ENCODE data around the gene PTPRD.

The PTPRD gene

DNA sequence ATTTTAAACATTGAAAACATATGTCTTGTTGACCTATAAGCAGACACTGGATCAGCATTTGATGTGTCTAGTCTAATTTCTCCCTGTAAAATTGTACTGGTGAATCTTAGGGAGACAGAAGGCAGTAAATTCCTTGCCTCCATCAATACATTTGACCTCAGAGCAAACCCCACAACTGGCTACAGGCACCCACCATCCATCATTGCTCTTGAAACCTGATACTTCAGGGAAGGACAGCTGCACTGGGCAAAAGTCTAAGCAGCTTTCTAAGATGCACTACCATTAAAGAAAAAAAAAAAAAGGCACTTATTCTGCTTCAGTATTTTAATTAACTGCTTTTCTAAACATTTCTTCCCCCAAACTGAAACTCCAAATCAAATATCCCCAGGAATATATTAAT is 1761.9 kb downstream of the PTPRD start:
- no peak for DNase-seq

DNA sequence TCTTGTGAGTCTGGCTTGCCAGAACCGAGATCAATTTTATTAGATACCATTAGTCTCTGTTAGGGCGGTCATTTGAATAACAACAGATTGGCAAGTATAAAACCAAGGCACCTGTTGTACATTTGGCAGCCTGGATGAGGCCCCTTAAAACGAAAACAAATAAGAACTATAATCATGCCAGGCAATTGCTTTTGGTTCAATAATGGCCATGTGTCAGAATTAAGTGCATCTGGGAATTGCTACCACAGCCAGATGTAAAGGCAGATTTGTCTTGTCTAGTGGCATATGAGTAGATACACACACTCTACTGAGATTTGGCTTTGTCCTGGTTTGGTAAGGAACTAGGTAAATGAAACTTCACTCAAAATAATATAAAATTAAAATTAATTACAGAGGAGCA is 1767.0 kb downstream of the PTPRD start:
- DNase-seq, result peak; percentile 80

DNA sequence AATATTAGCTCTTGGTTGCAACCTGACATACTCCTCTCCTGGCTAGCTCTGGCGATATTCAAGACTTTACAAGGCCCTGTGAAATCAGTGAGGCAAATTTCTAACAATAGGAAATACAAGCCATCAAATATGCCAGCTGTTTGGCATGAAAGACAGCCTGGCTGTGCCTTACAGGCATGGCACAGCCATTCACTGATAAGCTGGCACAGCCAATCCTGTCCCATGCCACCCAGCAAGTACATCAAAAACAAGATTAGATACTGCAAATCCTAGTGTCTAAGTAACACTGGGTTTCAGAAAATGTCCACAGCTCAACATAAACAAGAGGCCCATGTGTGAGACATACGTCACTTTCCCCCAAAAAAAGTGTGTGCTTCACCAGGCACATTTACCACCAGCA is 1767.4 kb downstream of the PTPRD start:
- DNase-seq, result no peak

DNA sequence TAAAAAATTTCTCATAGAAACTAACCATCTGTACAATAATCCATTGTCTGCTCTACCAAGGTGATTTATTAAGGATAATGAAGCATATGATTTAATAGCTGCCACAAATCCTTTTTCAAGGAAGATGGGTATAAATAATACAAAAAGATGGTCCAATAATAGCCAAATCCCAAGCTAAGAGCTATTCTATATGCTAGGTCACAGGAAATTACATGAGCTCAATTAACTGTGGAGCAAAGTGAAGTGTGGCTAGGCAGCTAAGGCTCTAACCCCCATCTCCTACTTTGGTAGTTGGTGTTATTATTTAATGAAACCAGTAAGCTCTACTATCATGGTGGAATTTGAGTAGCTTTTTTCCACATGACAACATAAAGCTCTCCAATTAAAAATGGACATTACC is 1768.3 kb downstream of the PTPRD start:
- DNase-seq, result no peak

DNA sequence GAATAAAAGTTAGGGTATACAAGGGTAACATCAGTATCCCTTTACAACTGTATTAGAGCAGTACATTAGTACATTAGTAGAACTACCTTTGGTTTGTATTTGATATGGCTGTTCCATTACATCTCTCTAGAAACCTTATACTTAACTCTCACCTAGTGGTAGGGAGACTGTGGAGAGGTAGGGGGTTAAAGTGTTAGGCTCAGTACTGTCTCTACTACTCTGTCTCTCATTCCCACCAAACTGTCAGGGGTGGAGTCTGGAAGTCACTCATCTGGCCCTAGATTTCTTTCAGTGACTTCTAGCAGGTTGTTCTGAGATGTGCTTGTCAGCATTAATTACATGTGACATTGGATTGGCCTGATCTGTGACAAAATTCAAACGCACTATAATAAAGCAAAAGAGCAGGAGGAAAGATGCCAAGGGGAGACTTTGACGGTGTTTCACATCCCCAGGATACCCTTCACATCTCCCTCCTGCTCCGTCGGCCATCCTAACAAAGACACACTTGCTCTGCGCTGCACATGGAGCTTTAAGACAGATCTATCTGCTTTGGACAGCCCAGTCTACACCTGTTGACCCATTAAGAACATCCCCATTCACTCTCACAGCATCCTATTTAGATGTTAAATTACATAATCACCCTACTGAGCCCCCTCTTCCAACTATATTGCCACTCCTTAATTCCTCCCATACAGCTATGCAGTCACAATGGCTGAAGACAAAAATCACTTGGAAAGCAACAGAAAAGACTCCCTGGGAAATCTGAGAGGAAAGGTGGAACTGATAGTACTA is 1770.2 kb downstream of the PTPRD start:
- no peak for DNase-seq

DNA sequence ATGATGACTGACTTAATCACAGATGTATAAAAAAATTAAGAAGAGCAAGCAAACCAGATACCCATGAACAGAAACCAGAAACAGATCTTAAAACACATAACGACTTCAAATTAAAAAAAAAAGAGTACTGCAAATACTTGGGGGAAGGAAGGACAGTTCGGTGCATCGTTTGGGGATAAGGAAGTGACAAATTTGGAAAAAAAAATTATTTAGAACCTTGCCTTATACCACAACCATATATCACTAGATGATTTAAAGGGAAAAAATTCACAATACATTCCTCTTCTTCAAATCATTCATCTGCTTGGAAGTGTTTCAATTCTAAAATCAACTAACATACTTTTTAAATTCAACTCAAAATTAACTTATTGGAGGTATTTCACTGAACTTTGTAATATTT is 1774.7 kb downstream of the PTPRD start:
- no peak for DNase-seq

DNA sequence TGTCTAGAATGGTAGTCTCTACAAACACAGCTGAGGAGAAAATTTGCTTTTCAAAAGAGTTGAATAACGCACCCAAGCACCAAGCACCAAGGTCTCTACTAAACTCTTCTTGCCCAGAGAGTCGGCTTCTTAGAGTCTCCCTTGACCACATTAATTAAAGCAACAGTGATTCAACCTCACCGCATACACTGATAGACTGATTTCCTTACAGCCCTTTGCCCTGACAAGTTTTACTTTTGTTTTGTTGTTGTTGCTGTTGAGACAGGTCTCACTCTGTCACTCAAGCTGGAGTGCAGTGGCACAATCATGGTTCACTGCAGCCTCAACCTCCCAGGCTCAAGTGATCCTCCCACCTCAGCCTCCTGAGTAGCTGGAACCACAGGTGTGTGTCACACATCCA is 1777.5 kb downstream of the PTPRD start:
- DNase-seq, result no peak

DNA sequence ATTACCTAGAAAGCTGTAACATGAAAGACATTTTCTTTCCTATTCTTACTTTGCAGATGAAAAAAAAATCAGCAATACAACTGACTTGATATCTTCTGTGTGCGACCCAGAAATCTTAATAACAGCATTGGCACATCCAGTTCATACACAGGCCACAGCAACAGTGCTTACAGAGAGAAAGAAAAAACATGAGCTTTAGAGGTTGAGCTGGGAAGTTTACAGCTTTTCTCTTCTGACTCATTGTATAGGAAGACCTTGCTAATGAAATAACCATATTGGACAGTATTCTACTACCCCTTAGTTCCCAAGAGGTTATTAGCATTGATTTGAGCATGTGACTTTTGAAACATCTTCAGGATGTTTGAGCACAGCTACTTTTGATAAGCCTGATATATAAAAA is 1779.8 kb downstream of the PTPRD start:
- DNase-seq, result no peak

DNA sequence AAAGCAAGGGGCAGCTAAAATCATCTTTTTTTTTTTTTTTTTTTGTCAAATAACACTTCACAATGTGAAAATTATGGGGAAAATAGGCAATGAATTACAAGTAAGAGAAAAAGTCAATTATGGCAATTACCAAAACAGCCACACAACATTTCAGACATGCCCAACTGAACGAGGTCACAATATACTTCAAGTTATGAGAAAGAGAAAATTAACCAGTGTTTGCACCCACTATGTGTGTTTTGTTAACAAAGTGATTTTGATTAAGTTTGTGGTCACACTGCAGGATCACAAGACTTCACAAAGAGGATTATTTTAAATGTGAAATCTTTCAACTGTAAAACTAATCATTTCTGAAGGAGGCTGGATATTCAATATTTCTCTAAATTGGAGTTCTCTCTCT is 1780.4 kb downstream of the PTPRD start:
- DNase-seq, result no peak

DNA sequence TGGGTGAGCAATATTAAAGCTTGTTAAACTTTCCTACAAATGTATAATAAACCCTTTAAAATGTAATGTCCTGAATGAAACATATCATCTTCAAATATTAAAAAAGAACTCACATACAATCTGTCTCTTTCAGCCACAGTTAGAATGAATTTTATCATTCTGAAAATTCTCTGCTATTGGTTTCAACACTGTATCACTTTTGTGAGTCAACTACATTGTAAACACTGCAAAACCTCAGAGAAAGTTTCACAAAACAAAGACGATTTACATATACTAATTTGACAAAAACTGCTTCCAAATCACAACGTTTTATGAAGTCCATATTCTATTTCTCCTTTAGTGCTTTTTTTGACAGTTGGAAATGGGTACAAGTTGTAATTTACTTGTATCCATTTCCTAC is 1781.2 kb downstream of the PTPRD start:
- no peak for DNase-seq

DNA sequence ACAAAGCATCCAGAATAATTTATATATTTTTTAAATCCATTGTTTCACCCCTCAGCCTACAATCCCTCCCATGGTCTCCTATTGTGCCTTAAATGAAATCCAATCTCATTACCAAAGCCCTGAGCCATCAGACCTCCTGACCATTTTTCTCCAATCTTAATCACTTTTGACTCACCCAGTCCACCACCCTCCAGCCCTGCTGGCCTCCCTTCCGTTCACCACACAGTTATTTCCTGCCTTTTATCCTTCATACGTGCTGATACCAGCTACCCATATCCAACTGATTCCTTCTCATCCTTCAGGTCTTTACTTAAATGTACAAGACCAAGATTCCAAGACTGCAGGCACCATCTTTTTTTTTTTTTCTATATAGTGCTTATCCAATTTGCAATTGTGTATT is 1786.5 kb downstream of the PTPRD start:
- no peak for DNase-seq

DNA sequence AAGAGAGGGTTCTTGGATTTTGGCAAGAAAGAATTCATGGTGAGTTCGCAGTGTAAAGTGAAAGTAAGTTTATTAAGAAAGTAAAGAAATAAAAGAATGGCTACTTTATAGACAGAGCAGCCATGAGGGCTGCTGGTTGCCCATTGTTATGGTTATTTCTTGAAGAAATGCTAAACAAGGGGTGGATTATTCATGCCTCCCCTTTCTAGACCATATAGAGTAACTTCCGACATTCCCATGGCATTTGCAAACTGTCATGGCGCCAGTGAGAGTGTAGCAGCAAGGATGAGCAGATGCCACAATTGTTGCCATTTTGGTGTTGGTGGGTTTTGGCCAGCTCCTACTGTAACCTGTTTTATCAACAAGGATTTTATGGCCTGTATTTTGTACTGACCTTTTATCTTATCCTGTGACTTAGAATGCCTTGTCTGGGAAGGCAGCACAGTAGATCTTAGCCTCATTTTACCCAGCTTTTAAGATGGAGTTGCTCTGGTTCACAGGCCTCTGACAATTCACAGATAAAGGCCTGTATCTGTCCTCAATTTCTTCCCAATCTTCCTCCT is 1787.1 kb downstream of the PTPRD start:
- no peak for DNase-seq

DNA sequence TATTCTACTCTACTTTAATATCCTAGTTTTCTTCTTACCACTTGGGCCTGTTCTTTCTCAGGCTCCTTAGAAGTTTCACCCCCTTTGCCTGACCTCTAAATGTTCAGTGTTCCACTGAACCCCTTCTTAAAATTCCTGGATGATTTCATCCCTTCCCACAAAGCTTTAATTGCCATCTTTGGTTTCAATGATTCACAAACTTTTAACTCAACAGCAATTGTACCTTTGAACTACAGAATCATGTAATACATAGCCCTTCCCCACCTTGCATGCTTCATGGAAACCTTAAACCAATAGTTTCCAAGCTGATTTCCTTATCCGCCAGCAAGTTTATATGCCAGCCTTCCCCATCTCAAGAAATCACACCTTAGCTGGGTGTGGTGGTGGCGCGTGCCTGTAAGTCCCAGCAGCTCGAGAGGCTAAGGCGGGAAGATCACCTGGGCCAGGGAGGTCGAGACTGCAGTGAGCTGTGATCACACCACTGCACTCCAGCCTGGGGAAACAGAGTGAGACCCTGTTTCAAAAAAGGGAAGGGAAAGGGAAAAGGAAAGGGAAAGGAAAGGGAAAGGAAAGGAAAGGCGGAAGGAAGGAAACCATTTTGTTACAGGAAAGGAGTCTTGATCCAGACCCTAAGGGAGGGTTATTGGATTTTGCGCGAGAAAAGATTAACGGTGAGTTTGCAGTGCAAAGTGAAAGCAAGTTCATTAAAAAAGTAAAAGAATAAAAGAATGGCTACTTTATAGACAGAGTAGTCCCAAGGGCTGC is 1789.5 kb downstream of the PTPRD start:
- DNase-seq, result no peak

DNA sequence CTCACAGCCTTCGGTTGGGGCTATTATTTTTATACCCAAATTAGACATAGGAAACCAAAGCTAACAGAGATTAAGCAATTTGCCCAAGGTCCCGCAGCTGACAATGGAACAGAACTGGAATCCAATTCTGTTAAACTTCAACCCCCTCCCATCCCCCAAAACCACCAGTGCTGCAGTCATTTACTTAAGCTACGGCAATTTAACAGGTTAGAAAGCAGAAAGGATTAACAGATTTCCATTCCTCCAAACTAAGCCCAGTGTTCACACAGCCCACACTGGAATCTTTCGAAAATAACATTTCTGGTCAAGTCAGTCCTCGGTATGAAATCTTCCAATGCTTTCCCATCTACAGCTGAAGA is 1790.2 kb downstream of the PTPRD start:
- DNase-seq, result no peak

DNA sequence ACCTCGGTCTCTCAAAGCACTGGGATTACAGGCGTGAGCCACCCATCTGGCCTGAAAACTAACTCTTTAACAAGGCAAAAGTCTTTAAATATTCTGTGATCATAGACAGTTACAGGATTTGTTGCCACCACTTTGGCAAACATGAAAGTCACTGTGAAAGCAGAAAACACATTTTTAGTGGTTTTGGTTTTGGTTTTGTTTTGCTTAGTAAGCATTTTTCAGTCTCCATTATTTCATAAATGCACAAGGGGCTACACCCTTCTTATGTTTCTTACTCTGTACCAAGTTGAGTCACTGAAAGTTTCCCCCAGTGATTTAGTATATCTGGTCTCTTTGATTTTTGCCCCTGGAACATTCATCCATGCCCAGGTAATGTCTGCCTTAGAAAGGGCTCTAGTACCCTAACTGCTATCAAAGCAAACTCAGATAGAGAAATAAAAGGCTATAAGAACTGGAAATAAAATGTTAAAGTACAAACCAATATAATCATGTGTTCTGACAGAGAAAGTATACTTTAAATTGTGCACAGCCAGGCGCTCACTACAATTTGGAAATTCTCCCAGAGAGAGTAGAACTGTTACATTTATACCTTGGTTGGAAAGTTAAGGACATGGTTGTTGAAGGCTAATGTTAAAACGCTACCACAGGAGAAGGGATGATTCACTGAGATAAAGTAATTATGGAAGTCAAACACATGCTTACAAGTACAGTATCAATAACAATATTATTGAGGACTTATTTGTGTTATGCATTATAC is 1790.7 kb downstream of the PTPRD start:
- no peak for DNase-seq

DNA sequence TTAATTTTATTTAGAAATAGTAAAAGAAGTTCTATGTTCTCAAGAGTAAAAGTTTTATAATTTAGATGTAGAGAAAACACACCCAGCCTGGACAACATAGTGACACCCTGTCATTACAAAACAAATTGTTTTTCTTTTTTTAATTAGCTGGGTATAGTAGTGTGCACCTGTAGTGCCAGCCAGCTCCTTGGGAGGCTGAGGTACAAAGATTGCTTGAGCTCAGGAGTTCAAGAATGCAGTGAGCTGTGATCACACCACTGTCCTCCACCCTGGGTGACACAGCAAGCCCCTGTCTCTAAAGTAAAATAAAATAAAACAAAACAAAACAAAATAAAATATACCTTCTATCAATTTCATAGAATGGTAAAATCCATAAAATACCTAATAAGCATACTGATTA is 1795.5 kb downstream of the PTPRD start:
- DNase-seq, result no peak

DNA sequence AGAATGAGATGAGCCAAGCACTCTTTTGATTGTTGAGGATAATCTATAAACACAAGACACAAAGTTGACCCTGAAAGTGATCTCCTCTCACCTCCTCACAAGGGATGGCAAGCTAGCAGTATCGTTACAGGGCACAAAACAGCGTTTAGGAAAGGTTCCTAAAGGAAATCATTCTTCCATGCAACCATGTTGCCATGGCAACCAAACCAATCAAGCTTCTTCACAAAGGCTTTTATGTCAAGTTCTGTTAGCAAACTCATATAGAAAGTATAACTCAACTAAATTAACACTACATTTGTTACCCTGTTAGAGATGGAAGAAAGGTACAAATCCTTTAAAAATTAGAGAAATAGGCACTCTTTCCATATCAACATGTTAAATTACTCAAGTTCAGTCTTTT is 1796.4 kb downstream of the PTPRD start:
- no peak for DNase-seq

DNA sequence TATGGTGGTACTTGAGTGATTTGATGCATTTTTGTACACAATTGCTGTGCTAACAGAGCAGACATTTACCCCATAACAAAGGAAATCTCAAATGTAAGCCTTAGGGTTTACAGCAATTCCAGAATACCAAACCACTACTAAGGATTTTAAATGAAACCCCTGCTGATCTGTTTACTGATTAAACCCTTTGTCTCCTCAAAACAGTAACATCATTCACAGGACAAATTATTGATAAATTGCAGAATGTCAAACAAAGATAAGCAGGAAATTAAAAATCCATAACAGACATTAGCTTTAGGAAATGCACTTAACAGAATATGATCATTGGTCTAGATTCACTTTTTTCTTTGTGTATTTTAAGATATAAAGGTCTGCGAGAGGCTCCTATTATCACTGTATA is 1796.9 kb downstream of the PTPRD start:
- no peak for DNase-seq

DNA sequence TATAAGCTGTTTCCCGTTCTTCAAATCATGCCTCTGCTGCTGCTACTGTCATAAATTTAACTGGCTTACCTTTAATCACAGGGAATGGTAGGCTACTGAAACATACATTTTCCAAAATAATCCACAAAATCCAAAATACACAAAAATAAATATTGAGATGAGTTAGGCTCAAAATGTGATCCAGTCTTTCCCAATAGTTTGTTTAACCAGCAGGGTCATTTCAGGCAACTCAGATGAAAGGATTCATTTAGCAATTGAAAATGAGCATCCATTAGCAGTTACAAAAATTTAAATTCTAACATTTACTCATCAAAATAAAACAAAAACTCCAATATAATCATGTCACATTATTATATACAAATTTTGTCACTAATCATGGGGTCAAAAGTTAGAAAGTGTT is 1797.6 kb downstream of the PTPRD start:
- no peak for DNase-seq

DNA sequence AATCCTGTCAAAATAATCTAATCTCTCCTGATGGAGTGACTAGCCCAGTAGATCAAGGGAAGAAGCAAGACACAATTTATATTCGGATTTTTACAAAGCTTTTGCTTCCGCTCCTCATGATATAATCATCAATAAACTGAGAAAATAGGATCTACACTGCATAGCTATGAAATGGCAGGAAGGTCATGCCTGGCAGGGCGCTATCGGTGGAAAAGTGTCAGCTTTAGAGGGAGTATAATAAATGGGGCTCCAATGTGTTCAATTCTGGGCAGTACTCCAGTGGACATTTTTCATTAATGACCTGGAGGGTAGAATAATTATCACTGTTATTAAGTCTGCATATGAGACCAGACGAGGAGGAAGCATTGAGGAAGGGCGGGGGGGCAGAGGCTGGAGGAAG is 1799.9 kb downstream of the PTPRD start:
- DNase-seq, result no peak

DNA sequence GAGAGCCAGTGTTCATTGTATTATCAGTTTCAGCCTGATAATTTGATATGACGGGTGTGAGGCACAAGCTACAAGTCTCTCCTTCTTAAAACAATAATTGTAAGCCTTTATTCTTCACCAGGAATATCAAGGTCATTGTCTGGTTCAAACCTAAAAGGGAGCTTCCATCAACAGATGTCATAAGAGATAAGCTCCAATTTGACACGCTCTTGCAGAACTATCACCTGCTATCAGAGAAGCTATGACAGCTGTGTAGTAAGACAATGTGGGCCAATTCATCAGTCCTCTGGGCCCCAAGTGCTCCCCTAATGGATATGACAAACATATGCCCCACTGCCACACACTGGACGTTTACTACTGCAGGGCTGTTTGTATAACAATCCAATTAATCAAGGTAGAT is 1803.1 kb downstream of the PTPRD start:
- no peak for DNase-seq

DNA sequence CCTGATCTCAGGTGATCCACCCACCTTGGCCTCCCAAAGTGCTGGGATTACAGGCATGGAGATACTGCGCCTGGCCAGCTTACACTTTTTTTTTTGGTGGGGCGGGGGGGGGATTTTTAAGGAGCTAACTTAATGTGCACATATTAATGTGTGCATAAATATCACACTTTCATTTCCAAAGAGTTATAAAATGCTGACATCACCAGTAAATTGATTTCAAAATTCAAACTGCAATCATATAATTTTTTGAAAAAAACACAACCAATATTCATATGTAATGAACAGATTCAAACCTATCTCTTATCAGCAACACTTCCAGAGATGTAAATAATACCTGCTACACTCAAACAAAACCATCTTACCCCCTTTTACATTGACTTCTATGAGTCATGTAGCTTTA is 1806.7 kb downstream of the PTPRD start:
- DNase-seq, result no peak

DNA sequence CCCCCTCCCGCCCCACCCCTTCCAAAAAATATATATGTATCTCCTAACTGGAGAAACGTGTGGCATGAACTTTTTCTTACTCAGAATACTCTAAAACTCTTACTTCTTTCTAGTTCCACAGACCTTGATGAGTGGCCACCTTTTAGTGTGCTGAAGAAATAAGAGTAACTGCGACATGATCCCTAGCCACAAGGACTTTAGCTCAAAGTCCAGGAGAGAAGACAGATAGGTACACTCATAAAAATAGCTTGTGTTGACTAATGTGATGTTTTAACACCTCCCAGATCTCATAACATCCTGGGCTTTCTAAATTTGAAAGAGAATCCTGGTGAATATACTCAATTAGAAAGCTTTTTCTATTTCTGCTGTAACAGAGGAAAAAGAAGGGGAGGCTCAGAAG is 1808.2 kb downstream of the PTPRD start:
- no peak for DNase-seq

DNA sequence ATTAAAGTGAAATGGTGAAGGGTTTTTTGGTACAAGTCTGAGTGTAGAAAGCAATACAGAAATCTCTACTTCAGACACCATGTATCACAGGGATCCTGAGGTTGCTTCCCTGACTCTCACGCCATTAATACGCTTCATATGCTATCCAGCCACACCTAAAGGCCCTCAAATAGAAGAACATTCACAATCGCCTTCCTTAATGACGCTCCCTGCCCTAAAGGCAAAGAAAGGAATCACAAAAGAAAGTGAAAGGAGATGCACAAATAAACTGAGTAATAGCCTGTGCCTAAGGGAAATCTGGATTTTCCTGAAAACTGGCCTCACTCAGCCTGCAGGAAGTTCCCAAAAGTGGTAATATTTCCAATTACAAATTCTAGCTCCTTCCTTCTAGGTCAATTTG is 1810.6 kb downstream of the PTPRD start:
- no peak for DNase-seq

Measured in NCI-H446 treated with DMSO at 0.1 percent for 48 hours (cell line).